Fibroblast of skin of right quadriceps (primary cell): ENCODE measurements around the gene BRINP3.
"Not testable (repeated sequence)": the region's sequence is repeated elsewhere in the genome, so short reads cannot be mapped to it uniquely, and the experiment has no call there.

ENCODE experiments used
- DNase-seq: peaks from one replicate; pipeline ENCODE4 v3.0.0-alpha.2; 2013

Gene BRINP3

DNA sequence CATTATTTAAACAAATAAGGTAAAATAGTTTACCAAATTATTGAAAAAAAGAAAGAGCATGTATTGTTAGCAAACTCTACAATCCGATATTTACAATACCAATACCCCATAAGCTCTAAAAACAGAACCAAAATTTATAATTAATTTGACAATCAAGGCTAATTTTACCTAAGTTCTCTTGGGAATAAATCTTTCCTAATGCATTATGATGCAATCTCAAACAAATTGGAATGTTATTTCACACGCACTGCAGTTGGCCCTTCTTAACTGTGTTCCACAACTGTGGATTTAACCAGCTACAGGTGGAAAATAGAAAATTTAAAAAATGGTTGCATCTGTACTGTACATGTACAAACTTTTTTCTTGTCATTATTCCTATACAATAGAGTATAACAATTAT lies 300.1 kb downstream of the BRINP3 start:
- no peak for DNase-seq

- peak; percentile 50 for DNase-seq
Measured at GRCh38 chr1:190176776-190177175, 300.9 kb downstream of the BRINP3 start.

DNA sequence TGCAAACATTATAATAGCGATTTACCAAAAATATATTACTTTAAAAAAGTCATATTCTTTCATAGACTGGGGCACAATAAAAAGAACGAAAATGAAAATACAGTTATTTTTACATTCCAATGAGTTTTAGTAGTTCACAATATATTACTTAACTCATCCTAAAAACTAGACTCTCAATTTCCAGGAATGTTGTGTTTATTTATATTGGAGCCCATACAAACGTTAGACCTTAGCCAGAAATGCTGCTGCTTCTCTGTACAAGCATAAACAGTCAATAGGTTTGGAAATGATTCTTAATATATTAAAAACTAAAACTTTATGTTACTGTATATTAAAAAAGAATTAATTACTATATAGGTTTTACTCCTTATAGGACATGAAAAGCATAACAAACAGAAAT lies 302.3 kb downstream of the BRINP3 start:
- DNase-seq = peak; percentile 11

DNA sequence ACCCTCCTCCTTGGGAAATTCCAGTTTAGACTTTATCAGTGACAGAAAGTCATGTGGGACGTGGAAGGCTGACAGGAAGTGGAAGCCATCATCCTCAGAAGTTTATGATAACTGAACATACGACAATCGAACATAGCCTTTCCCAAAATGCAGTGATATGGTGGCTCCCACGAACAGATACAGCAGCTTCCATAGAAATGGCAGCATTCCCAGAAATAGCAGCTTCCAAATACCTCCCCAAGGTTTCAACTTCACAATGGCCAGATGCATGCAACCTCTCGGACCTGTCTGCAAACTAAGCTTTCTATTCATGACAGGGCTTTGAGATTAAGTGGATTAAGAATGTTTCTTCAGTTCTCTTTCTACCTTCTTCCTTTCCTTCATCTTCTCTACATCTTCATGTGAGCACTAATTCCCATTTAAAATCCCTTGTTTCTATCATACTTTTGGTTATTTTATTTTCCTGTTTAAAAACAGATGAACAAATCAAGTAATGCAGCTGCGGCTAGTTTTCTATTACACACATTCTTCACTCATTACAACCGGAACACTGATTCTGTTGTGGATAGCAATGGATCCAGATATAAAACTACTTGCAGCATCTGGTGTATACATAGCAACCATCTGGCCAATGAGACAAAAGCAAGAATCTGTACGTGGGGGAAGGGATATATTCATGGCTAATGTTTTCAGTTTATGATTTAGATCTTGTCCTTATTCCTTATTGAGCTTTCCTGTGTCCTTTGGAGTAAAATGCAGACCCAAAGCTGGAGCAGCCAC lies 304.8 kb downstream of the BRINP3 start:
- DNase-seq = peak; percentile 65

- peak; percentile 68 for DNase-seq
Measured at GRCh38 chr1:190170321-190170720, 307.3 kb downstream of the BRINP3 start.

GRCh38 chr1:190169311-190170067 lies 308.2 kb downstream of the BRINP3 start:
- DNase-seq = peak; percentile 70

DNA sequence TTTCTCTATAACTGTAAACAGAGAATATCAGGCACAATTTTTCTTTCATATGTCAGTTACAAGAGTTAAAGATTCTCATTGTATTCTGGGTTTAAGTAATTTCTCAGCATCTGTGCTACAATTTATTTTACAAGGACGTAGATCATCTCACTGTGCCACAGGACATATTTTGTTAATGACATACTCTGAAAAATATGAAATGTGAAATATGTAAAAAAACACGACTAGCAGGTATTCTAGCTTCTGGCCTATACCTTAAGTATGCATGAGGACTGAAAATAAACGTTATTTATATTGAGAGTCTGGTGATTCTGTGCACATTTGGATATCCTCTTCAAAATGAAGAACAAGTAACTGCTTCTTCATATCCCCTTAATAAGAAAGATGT lies 308.8 kb downstream of the BRINP3 start:
- DNase-seq = peak; percentile 4

- peak; percentile 80 for DNase-seq
Measured at GRCh38 chr1:190168116-190168892, 309.4 kb downstream of the BRINP3 start.

GRCh38 chr1:190159146-190159545 lies 318.5 kb downstream of the BRINP3 start:
- peak; percentile 3 for DNase-seq

GRCh38 chr1:190154744-190155143 lies 322.9 kb downstream of the BRINP3 start:
- DNase-seq = no peak

DNA sequence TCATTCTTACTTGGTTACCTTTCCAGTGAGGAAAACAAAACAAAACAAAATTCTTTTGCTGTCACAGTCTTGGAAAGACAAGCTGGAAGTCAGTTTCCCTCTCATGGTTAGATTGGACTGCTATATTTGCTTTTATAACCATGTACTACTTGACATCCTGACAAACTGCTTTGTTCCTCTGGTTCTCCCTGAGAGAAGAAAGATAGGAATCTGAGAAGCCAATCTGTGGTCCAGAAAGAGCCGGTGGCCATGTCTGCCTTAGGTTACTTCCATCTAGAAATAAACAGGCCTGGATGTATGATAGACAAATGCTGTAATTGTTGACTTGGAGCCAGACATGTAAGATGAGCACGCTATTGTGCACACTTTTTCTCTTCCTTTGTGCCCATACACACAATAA lies 330.0 kb downstream of the BRINP3 start:
- DNase-seq = no peak

DNA sequence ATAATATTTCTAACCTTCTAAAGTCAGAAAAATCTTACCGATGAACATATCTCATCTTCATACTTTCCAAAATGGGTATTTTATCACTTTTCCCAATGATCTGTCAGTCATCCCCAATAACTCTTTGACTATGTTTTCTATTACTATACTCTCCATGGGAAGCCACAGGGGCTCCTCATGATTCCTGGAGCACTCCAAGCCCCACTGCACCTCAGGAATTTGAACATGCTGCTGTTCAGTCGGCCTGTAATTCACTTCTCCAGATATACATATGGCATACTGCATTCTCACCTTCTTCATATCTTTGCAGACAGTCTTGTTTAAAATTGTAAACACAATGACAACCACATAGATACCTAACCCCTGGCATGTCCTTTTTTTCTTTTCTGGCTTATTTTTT lies 333.0 kb downstream of the BRINP3 start:
- no peak for DNase-seq

DNA sequence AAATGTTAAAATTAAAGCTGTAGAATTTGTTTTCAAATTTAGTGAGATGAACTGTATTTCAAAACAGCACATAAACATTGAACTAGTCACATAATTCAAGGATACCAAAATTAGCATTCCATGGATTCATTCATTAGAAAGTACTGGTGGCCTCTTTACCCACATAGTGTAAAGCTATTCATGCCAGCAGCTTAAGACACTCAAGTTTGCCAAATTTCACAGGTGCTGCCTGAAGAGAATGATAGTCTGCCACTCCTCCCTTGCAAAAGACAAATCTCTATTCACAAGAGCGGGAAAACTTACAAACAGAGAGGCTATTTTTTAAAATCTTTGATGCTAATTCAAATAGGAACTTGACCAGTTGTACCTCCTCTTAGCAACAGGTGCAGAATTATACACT lies 337.0 kb downstream of the BRINP3 start:
- DNase-seq = no peak

DNA sequence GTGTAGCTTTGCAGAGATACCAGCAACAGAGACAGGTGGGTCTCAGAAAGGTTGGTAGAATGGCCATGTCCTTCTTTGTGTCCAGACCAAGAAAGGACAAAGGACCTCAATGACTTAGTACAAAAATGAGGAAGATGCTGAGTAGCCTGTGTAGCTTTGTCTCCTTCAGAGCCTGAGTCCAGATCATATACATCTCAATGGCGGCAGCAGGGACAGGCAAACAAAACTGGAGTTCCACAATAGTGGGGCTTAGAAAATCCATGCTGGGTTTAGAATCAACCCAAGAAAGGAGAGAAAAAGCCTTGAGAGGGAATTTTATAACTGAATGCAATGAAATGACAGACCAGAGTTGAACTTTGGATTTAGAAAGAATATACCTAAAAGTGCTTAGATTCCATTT lies 339.0 kb downstream of the BRINP3 start:
- no peak for DNase-seq

DNA sequence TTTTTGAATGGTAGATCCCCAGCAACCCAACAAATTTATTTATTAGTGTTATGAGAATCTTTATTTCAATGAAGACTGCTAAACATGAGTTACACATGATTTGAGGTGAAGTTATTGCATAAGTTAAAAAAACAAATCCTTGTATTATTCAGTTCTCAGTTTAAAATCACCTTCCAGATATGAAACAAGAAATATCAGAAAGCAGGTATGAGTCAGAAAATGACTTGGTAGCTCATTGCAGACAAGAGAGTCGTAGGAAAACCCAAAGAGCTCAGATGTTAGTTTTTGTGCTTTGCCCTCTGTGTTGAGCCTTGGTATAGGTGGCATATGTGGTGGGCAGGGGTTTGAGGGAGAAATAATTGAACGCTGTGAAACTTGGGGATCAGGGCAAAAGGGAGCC lies 339.4 kb downstream of the BRINP3 start:
- no peak for DNase-seq

DNA sequence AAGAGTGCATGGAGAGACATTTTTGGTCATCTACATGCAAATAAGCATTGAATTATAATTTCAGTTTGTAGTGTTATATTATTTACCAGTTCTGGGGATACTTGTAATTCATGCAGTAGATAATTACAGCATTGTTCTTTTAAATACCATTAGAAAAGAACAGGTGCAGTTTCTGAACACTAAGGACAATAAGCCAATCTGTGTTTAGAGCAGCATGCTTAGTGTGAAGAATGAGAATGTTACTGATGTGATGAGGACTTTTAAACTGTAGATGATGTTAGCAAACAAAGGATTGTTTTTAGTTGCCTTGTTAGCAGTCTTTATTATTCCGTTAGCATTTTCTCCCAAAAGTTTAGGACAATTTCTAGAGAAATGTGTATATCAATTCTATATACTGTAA lies 348.3 kb downstream of the BRINP3 start:
- no peak for DNase-seq

DNA sequence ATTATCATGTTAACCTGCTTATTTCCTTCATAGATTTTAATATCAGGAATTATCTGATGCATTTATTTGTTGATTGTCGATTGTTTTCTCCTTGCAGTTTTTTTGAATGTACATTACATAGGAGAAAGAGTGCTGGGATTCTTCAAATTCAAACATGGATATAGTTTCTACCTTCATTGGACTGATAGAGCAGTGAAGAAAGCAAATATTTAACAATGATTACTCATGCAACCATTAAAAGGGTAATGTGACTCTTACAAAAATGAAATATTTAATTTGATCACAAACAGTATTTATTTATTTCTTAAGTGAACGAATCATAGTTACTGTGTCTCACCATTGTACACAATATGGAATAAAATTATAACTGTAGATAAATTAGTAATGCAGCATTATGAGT lies 350.9 kb downstream of the BRINP3 start:
- DNase-seq = no peak

DNA sequence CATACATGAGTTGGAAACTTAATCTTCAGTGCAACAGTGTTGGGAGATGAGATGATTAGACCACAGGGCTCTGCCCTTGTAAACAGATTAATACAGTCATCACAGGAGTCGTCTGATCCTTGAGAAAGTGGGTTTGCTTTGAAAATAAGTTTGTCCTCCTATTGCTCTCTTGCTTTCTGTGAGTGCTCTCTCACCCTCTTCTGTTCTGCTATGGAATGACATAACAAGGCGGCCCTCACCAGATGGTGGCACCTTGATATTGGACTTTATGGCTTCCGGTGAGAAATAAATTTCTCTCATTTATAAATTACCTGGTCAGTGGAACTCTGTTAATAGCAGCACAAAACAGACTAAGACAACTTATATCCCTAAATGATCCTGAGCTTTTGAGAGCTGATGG lies 353.6 kb downstream of the BRINP3 start:
- no peak for DNase-seq

GRCh38 chr1:190120564-190120963 lies 357.1 kb downstream of the BRINP3 start:
- DNase-seq = not testable (repeated sequence)

DNA sequence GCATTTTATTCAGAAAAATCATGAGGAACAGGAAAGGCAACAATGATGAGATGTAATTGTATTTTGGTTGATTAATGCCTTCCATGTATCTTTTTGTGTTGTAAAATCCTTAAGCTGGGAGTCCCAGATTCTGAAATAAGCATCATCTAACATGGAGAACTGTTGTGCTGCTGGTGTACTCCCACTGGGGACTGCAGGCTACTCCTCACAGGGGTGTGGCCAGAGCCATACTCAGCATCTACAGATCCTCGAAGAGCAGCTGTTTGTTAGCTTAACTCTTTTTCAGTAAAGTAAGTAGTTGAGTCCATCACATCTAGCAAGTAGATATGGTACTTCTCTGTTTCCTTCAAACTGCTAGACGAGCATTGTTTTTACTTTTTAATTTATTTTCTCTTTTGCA lies 358.0 kb downstream of the BRINP3 start:
- DNase-seq = no peak

DNA sequence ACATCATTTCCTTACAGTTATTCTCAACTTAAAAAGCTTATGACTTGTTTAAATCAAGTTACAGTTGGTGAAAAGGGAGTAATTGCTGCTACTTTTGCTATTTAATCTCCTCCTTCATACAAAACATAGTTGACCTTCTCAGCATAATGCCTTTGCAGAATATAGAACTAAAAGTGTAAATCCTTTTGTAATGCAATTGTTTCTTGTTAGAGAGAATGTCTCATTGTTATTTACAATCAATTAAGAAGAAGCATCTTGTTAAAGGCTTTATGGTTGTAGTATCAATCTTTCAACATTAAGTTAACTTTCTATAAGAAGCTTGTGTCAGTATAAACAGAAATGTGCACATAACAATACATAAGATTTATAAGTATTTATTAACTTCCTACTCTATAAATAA lies 360.7 kb downstream of the BRINP3 start:
- DNase-seq = no peak

DNA sequence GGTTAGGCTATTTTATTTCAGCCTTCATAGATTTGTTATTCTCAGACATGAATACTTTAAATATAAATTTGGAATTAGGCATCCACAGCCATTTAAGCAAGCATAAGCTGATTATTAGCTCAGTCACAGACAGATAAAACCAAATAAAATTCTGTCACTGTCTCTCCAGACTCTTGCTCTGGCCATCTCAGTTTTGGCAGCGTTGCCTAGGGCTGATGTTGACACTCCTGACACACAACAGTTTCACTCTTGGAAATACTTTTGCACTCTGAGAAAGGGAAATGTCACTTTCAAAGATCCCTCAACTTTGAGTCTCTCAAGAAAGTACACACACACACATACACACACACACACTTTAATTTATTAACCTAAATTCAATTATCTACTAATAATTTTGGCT lies 372.7 kb downstream of the BRINP3 start:
- no peak for DNase-seq

GRCh38 chr1:190102757-190103326 lies 374.8 kb downstream of the BRINP3 start:
- DNase-seq = no peak
